Ammon's horn (tissue), 1 donor: ENCODE measurements around the gene EXD3.

Experiments used
- DNase-seq: peaks from one replicate; pipeline ENCODE4 v3.0.0-alpha.2; 2016; ENCODE audit warnings: low spot score

The EXD3 gene

GRCh38 chr9:137317718-137318511 lies 105.0 kb downstream of the EXD3 start:
- no peak for DNase-seq

DNA sequence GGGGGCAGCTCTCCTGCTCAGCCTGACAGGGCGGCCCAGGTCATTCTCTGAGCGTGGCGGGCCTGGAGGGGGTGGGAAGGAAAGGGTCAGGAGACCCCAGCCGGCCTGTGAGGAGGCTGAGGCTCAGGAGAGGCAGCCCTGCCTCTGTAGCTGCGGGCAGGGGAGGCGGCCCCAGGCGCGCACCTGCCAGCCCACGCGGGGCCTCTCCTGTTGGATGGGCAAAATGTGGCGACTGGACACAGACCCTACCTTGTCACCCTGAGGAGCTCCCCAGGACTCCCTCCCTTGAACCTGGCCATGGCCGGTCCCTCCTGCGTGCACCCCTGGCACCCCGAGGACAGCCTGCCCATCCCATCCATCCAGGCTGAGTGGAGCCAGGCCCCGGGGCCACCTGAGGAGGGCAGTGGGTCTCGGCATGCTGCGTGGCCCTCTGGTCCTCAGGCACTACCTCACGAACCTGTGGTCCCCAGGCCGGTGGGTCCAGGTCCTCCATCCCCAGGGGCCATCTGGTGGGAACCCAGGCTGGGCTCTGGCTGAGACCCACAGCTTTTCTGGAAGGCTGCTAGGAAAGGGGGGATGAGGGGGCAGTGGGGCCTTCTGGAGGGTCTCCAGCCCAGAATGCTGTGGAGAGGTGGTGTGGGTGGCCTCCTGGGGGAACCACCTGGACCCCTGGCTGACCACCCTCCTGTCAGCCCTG lies 105.8 kb downstream of the EXD3 start:
- no peak for DNase-seq

DNA sequence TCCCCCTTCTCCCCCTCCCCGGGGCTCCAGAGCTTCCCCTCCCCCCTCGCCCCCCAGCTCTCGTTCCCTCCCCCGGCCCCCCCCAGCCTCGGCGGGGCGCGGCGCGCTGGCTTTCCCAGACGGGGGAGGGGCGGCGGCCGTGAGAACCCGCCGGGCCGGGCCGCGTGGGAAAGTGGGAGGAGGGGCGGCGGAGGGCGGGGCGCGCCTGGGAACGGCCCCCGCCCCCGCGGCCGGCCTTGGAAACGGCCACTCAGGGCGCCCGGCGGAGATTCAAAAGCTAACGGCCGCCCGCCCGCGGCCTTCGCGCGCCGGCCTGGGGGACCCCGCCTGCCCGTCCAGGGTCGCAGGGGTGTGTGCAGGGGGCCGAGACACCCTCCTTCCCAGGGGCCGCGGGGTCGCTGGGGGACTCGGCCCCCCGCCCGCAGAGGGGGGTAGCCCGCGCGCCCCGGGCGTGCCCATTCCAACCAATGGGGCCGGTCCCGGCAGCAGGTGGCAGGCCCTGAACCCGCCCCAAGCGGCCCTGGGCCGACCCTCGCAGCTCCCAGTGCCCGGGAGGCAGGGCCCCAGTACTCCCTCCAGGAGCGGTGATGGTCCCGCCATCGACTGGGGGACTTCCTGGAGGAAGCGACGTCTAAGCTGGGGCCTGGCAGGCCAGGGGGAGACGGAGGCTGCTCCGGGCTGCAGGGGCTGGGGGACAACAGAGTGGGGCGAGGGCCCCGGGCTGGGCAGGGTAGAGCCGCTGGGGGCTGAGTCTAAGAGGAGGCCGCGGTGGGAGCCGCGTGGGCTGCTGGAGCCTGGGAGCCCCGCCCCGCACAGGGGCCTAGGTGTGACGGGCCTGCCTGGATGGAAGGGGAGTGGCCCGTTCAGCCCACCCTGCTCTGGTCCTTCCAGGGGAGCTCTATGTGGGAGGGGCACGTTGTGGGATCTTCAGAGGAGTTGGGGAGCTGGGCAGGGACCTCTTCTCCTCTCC lies 106.7 kb downstream of the EXD3 start:
- DNase-seq: no peak

- no peak for DNase-seq
Observed at GRCh38 chr9:137315581-137316011, 107.4 kb downstream of the EXD3 start.

- DNase-seq: no peak
Observed at GRCh38 chr9:137314561-137315560, 108.1 kb downstream of the EXD3 start.

- DNase-seq: no peak
Observed at GRCh38 chr9:137313956-137314560, 108.9 kb downstream of the EXD3 start.

DNA sequence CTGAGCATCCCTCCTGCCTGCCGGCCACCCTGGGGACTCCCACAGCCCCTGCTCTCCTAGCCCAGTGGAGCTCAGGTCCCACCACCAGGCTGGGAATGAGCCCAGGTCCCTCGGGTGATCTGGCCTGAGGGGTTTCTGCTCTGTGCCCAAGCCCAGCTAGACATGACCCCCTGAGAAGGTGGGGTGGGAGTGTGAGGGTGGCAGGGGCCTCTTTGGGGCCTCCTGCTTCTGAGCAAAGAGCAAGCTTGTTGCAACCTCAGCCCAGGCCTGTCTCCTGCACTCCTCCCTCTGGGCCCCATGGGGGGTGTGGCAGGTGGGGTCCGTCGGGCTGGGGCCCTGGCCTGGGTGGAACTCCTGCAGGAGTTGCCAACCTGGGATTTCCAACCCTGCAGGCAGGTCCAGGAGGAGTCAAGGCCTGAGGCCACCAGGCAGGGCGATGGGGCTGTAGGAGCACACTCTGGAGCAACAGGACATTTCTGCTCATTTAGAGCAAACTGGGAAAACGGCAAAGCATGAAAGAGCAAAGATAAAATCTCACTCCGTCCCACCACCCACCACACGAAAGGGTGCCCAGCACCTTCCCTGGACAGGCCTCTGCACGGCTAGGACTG lies 109.5 kb downstream of the EXD3 start:
- DNase-seq: no peak

DNA sequence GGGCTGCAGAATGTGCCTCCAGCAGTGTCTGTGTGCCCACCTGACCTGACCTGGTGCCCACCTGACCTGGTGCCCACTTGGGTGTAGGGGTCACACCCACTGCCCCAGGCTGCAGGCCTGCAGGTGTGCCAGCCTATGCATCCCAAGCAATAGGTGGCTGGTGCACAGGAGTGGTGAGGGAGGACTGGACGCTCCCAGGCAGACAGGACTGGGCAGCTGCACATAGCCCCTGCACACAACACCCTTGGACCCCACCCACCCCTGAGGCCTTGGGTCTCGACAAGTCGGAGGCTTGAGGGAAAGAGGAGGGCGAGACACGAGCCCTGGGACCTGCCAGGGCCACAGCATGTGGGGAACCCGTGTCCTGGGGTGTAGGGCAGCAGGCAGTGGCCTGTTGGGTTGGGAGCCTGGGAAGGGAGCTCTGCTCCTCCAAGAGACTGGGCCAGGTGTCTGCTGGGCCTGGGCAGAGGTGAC lies 110.1 kb downstream of the EXD3 start:
- DNase-seq: no peak

GRCh38 chr9:137311986-137312851 lies 110.7 kb downstream of the EXD3 start:
- DNase-seq: no peak

DNA sequence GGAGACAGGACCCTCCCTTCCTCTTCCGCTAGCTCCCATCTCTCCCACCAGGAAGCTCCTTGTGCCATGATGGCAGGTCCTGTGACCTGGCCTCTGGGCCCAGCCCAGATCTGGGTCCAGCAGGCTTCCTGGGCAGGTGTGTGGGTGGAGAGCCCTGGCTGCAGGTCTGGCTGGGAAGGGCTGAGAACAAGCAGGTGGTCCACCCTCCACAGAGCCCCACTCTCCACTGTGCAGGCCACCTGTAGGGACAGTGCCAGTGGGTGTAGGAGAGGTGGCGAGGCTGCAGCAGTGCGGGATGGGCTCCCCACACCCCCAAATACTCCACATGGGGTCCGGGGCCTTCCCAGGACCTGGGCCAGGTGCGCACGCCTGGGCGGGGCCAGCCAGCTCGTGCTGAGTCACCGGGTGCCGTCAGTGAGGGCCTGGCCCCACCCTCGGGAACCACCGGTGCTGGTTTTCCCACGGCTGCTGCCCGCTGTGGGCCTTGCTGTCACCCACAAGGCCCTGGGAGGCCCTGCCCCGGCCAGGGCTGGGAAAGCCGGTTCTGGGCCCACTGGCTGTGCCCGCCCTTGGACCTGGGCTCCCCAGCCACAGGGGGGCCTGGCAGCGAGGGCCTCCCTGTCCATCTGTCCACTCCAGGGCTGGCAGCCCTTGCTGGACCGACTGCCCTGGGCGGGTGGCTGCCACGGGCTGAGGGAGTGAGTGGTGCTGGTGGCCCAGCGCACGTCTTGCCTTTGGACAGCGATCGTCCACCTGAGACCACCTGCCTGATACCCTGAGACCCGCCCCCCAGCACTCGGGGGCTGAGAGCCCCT lies 111.6 kb downstream of the EXD3 start:
- no peak for DNase-seq

- DNase-seq: no peak
Observed at GRCh38 chr9:137310189-137311052, 112.5 kb downstream of the EXD3 start.

DNA sequence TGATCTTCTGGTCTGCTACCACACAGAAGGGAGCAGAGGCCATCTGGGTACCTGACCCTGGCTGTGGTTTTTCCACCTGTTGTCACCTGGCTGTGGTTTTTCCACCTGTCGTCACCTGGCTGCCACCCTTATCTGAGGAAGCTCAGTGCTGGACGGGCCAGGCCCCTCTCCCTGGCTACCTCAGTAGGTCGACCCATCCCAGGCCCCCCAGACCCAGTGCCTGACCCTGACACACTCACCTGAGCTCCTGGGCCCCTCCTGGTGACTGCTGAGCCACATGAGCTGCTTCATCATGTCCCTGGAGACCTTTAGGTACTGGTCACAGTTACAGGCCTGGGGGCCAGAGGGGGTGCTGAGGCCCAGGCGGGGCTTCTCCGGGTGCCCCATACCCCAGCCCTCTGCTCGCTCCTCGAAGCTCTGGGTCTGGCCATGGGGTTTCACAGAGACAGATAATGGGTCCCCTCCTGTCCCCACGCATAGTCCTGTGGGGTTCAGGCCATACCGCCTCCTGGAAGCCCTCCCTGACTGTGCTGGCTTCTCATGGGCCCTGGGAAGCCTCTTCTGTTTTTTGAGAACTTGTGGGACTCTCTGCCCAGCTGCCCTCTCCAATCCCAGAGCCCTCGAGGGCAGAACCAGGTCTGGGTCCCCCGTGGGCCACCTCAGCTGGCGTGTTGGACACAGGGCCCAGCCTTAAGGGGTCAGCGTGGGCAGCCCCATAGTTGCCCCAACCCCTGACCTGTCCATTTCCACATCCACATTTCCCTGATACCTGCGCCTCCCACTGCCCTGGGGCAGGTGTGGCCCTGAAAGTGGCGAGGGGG lies 113.4 kb downstream of the EXD3 start:
- no peak for DNase-seq

GRCh38 chr9:137308057-137308619 lies 114.8 kb downstream of the EXD3 start:
- no peak for DNase-seq

DNA sequence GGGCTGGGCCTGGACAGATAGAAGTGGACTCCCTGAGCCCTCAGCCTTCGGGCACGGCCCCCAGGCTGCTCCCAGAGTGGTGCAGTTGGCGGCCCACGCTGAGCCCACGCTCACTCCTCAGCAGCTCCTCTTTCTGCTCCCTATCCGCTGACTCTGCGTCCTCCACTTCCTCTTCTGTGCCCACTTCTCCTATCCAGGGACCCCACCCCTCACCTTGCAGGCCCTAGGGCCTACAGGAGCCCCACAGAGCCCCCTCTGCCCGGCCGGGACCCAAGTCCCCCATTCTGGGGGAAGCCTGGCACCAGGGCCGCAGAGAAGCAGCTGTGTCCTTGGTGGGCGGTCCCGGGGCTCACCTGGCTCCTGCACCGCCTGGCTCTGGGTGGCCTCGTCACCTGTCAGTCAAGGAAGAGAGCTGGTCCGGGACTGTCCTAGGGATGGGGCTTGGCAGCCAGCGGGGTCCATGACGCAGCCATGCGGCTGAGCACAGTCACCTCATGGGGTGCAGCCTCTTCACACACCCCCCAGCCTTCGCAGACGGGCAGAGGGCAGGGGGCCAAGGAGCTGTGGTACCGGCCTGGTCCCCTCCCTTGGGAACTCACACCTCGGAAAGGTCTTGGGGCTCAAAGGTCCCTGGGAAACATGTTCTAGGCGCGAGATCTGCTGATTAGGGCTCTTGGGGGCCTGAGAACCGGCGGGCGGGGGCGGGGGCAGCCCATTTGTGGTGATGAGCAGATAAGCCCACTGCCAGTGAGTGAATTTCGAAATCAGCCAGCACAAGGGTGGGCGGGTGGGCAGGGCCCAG lies 115.5 kb downstream of the EXD3 start:
- DNase-seq: no peak

GRCh38 chr9:137306850-137307254 lies 116.1 kb downstream of the EXD3 start:
- no peak for DNase-seq
